ENCODE results near the gene RAD51B.

RAD51B gene

DNA sequence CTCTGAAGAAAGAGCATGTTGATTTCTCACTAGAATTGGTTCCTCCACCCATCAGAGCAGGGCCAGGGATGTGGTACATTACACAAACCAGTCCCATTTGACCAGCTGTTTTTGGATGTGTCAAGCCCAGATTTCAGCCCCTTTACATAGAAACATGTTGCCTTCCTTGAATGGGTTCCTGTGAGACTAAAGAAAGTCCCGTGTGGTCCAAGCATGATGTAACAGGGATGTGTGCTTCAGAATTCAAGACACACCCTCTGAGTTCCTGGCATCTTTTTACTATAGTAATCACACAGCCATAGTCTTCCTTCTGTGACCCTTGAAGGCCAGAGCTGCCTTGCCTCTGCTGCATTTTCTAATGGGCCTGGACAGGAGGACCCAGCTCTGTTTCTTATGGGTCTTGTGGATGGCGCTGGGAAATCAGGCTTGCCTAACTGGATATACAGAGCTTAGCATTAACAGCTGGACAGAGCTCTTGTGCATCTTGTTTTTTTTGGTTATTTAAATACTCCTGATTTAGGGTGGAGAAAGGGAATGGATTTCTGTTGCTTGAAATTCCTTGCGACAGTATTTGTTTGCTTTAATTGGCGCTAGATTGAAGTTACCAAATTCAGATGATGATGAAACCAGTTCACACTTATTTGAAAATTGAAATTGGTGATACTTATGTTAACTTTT, 632.3 kb downstream of the RAD51B start:
- Histone ChIP-seq H3K79me2 (ENCODE audit: low read length) (no peaks in the 10 kb centered on the region), H3K27ac (ENCODE audit: low read length) (no peak overlapping the region), H4K20me1 (ENCODE audit: insufficient read depth, low read length) (no peaks in the 10 kb centered on the region), H3K27me3 (replicated peaks; ENCODE audit: insufficient read depth, low read length) (no peaks in the 10 kb centered on the region), H2AFZ (ENCODE audit: low read length) (no peak overlapping the region), H3K4me1 (ENCODE audit: low read length) (no peaks in the 10 kb centered on the region), H3K9me2 (replicated peaks; ENCODE audit: insufficient read depth, low read length) (no peaks in the 10 kb centered on the region), H3F3A (ENCODE audit: insufficient read depth, low read length) (no peaks in the 10 kb centered on the region), H3K4me3 (ENCODE audit: low read length) (no peak overlapping the region), H3K9me3 (replicated peaks; ENCODE audit: insufficient read depth, low read length) (no peaks in the 10 kb centered on the region), H3K4me2 (ENCODE audit: low read depth, low read length) (no peak overlapping the region), H3K9ac (ENCODE audit: low read length) (no peak overlapping the region), H3K36me3 (replicated peaks; ENCODE audit: insufficient read depth, low read length) (no peaks in the 10 kb centered on the region)
- TF ChIP-seq EZH2 (optimal IDR thresholded peaks at IDR 0.05; ENCODE audit: low read depth, low read length) (no peak), EZH2phosphoT487 (IDR thresholded peaks at IDR 0.05; ENCODE audit: low read length) (no peak)
- TF ChIP-seq, protein P1, sequence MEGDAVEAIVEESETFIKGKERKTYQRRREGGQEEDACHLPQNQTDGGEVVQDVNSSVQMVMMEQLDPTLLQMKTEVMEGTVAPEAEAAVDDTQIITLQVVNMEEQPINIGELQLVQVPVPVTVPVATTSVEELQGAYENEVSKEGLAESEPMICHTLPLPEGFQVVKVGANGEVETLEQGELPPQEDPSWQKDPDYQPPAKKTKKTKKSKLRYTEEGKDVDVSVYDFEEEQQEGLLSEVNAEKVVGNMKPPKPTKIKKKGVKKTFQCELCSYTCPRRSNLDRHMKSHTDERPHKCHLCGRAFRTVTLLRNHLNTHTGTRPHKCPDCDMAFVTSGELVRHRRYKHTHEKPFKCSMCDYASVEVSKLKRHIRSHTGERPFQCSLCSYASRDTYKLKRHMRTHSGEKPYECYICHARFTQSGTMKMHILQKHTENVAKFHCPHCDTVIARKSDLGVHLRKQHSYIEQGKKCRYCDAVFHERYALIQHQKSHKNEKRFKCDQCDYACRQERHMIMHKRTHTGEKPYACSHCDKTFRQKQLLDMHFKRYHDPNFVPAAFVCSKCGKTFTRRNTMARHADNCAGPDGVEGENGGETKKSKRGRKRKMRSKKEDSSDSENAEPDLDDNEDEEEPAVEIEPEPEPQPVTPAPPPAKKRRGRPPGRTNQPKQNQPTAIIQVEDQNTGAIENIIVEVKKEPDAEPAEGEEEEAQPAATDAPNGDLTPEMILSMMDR (IDR thresholded peaks at IDR 0.05; ENCODE audit: low read length) = no peak
- DNase-seq = no peak

DNA sequence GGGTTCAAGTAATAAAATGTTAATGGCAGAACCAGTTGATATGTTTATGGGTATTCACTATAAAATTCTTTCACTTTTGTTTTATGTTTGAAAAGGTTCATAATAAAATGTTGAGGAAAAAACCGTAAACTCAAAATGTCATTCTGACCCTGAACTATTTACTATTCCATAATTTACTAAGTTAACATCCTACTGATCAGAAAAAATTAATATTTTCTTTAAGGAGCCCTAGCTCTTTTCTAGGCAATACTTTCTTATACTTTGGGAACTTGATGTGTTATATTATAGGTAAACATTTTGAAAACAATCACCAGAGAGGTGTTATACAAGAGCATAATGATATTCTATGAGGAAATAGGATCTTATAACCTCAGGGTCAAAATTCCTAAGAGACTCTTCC, 638.7 kb downstream of the RAD51B start:
- H3K9ac ChIP-seq (ENCODE audit: low read length) = no peak overlapping the region
- no peaks in the 10 kb centered on the region for H3F3A ChIP-seq (ENCODE audit: insufficient read depth, low read length)
- H3K4me1 ChIP-seq (ENCODE audit: low read length) = no peaks in the 10 kb centered on the region
- DNase-seq = no peak
- H3K36me3 ChIP-seq (replicated peaks; ENCODE audit: insufficient read depth, low read length) = no peaks in the 10 kb centered on the region
- TF ChIP-seq EZH2 (optimal IDR thresholded peaks at IDR 0.05; ENCODE audit: low read depth, low read length) = no peak
- no peak for TF ChIP-seq EZH2phosphoT487 (IDR thresholded peaks at IDR 0.05; ENCODE audit: low read length)
- TF ChIP-seq, protein P1 (IDR thresholded peaks at IDR 0.05; ENCODE audit: low read length) = no peak
- H3K9me2 ChIP-seq (replicated peaks; ENCODE audit: insufficient read depth, low read length) = no peaks in the 10 kb centered on the region
- H3K4me3 ChIP-seq (ENCODE audit: low read length) = no peak overlapping the region
- H3K27me3 ChIP-seq (replicated peaks; ENCODE audit: insufficient read depth, low read length) = no peaks in the 10 kb centered on the region
- H2AFZ ChIP-seq (ENCODE audit: low read length) = no peak overlapping the region
- H3K27ac ChIP-seq (ENCODE audit: low read length) = no peak overlapping the region
- no peaks in the 10 kb centered on the region for H3K9me3 ChIP-seq (replicated peaks; ENCODE audit: insufficient read depth, low read length)
- no peak overlapping the region for H3K4me2 ChIP-seq (ENCODE audit: low read depth, low read length)
- H4K20me1 ChIP-seq (ENCODE audit: insufficient read depth, low read length) = no peaks in the 10 kb centered on the region
- H3K79me2 ChIP-seq (ENCODE audit: low read length) = no peaks in the 10 kb centered on the region

DNA sequence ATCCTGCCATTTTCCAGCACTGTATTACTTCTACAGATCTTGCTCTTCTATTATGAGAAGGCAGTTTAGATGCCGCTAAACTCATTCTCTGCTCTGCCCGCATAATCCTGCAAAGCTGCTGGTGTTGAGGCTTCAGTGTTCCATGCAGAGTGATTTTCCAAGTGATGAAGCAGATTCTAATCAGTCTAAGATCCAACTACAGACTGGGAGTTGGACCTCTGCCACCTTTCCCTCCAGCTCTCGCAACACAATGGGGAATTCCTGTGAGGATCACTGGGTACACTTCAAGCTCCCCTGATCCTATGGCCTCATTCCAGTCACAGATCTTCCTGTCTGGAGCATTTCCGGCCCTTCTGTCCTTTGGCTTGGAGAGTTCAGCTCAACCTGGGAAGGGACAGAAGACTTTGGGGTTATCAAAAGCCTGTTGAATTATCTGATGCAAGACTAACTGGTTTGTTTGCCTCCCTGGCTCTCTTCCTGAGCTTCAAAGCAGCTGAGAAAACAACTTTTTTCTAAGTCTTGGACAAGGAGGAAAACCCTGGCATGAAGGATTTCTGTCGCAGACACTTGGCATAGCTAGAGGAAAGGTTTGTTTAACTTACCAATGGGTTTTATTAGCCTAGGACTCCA, 639.4 kb downstream of the RAD51B start:
- DNase-seq = no peak
- Histone ChIP-seq H3K27me3 (replicated peaks; ENCODE audit: insufficient read depth, low read length) (no peaks in the 10 kb centered on the region), H3K27ac (ENCODE audit: low read length) (no peak overlapping the region), H3K79me2 (ENCODE audit: low read length) (no peaks in the 10 kb centered on the region), H3K9me3 (replicated peaks; ENCODE audit: insufficient read depth, low read length) (no peaks in the 10 kb centered on the region), H2AFZ (ENCODE audit: low read length) (no peak overlapping the region), H3K36me3 (replicated peaks; ENCODE audit: insufficient read depth, low read length) (no peaks in the 10 kb centered on the region), H3K4me3 (ENCODE audit: low read length) (no peak overlapping the region), H3K9ac (ENCODE audit: low read length) (no peak overlapping the region), H4K20me1 (ENCODE audit: insufficient read depth, low read length) (no peaks in the 10 kb centered on the region), H3K9me2 (replicated peaks; ENCODE audit: insufficient read depth, low read length) (no peaks in the 10 kb centered on the region), H3K4me1 (ENCODE audit: low read length) (no peaks in the 10 kb centered on the region), H3F3A (ENCODE audit: insufficient read depth, low read length) (no peaks in the 10 kb centered on the region), H3K4me2 (ENCODE audit: low read depth, low read length) (no peak overlapping the region)
- TF ChIP-seq, protein P1 (IDR thresholded peaks at IDR 0.05; ENCODE audit: low read length) = no peak
- no peak for TF ChIP-seq EZH2phosphoT487 (IDR thresholded peaks at IDR 0.05; ENCODE audit: low read length)
- TF ChIP-seq EZH2 (optimal IDR thresholded peaks at IDR 0.05; ENCODE audit: low read depth, low read length) = no peak
